Cardiac fibroblast (primary cell): Measurements from ENCODE around the gene IRAK1BP1.
"Not testable (repeated sequence)": the region's sequence is repeated elsewhere in the genome, so short reads cannot be mapped to it uniquely, and the experiment has no call there.

ENCODE experiments used
- DNase-seq, 2 donors: peaks; one replicate each; pipeline versions ENCODE4 v3.0.0 to v3.0.0-alpha.2; 2010; ENCODE audit warnings: low read depth in 2 of 2
- H3K4me3 ChIP-seq, 2 donors: replicated peaks in 1 of 2; 1 replicate in 1 of 2; 2 replicates in 1 of 2; pipeline ENCODE4 v1.5.1; 2011; ENCODE audit warnings: low read depth in 2 of 2, low read length in 2 of 2, mild to moderate bottlenecking in 2 of 2, moderate library complexity in 1 of 2
- CTCF ChIP-seq: IDR thresholded peaks from one replicate; pipeline ENCODE4 v1.5.1; 2011; ENCODE audit warnings: low read depth, mild to moderate bottlenecking, low read length, inconsistent platforms

Gene IRAK1BP1

GRCh38 chr6:78868116-78868515 is 765 bp downstream of the IRAK1BP1 start:
- DNase-seq, result peak; percentile 2 to 5
- peak overlapping the region; percentile 92 to 93 for H3K4me3 ChIP-seq
- TF ChIP-seq CTCF, result no peak

GRCh38 chr6:78875505-78875904 is 8.2 kb downstream of the IRAK1BP1 start:
- no peak for DNase-seq
- no peak for TF ChIP-seq CTCF
- no peak overlapping the region for H3K4me3 ChIP-seq

- H3K4me3 ChIP-seq, result no peak overlapping the region
- no peak for TF ChIP-seq CTCF
- no peak for DNase-seq
Observed at GRCh38 chr6:78883651-78884050, 16.3 kb downstream of the IRAK1BP1 start.

GRCh38 chr6:78889901-78890300 is 22.6 kb downstream of the IRAK1BP1 start:
- H3K4me3 ChIP-seq, DNase-seq: not testable (repeated sequence)

- DNase-seq, result no peak
Observed at GRCh38 chr6:78896227-78896626, 28.9 kb downstream of the IRAK1BP1 start.

GRCh38 chr6:78908621-78909020 is 41.3 kb downstream of the IRAK1BP1 start:
- no peak for TF ChIP-seq CTCF
- no peak overlapping the region for H3K4me3 ChIP-seq
- DNase-seq, result no peak

More at GRCh38 chr6:78896227-78896626, 28.9 kb downstream of the IRAK1BP1 start:
- H3K4me3 ChIP-seq, result no peak overlapping the region
- TF ChIP-seq CTCF, result no peak

GRCh38 chr6:78909391-78909790 is 42.0 kb downstream of the IRAK1BP1 start:
- DNase-seq, result peak; percentile 56 to 70
- H3K4me3 ChIP-seq, result no peak overlapping the region
- TF ChIP-seq CTCF, result no peak
